Measurements from ENCODE around the gene DHRS7B. TPM values are rescaled to one million over a fixed set of nuclear protein-coding genes. Genes with fewer than 3 reads are reported as not detected.

DHRS7B gene
- total RNA-seq, 1 experiment from 2014 or later: 9.4 TPM

DNA sequence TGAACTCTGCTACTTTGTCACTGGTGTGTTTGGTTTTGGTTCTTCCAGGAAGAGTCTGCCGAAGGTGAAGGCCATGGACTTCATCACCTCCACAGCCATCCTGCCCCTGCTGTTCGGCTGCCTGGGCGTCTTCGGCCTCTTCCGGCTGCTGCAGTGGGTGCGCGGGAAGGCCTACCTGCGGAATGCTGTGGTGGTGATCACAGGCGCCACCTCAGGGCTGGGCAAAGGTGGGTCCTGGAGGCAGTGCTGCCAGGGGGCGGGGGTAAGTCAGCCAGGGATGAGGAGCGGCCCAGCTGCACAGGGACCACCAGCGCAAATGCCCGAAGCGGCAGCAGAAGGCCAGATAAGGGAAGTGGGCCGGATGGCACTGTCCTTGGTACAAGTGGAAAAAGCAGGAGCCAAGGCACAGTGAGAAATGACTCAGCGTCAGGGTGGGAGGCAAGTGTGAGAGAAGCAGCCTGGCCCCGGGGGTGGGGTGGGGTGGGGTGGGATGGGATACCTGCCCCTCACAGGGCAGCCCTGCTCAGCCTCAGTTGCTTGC lies 45.3 kb downstream of the DHRS7B start:
- intact Hi-C loops (cut with micrococcal nuclease; ENCODE audit: unreplicated experiment) (no loop called here), in situ Hi-C loops (cut with HindIII; ENCODE audit: low pct_unique_long_range_greater_than_20kb, low sequenced_read_pairs) (no loop called here)
- no peaks in the 10 kb centered on the region for H3K27me3 ChIP-seq (ENCODE audit: control insufficient read depth, insufficient read depth, low read length)
- CTCF ChIA-PET: no interaction called here
- no TSS peak for BruUV-seq (replicated peaks)
- TF ChIP-seq, protein P1, sequence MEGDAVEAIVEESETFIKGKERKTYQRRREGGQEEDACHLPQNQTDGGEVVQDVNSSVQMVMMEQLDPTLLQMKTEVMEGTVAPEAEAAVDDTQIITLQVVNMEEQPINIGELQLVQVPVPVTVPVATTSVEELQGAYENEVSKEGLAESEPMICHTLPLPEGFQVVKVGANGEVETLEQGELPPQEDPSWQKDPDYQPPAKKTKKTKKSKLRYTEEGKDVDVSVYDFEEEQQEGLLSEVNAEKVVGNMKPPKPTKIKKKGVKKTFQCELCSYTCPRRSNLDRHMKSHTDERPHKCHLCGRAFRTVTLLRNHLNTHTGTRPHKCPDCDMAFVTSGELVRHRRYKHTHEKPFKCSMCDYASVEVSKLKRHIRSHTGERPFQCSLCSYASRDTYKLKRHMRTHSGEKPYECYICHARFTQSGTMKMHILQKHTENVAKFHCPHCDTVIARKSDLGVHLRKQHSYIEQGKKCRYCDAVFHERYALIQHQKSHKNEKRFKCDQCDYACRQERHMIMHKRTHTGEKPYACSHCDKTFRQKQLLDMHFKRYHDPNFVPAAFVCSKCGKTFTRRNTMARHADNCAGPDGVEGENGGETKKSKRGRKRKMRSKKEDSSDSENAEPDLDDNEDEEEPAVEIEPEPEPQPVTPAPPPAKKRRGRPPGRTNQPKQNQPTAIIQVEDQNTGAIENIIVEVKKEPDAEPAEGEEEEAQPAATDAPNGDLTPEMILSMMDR (IDR thresholded peaks at IDR 0.05): no peak
- TF ChIP-seq, protein P2, sequence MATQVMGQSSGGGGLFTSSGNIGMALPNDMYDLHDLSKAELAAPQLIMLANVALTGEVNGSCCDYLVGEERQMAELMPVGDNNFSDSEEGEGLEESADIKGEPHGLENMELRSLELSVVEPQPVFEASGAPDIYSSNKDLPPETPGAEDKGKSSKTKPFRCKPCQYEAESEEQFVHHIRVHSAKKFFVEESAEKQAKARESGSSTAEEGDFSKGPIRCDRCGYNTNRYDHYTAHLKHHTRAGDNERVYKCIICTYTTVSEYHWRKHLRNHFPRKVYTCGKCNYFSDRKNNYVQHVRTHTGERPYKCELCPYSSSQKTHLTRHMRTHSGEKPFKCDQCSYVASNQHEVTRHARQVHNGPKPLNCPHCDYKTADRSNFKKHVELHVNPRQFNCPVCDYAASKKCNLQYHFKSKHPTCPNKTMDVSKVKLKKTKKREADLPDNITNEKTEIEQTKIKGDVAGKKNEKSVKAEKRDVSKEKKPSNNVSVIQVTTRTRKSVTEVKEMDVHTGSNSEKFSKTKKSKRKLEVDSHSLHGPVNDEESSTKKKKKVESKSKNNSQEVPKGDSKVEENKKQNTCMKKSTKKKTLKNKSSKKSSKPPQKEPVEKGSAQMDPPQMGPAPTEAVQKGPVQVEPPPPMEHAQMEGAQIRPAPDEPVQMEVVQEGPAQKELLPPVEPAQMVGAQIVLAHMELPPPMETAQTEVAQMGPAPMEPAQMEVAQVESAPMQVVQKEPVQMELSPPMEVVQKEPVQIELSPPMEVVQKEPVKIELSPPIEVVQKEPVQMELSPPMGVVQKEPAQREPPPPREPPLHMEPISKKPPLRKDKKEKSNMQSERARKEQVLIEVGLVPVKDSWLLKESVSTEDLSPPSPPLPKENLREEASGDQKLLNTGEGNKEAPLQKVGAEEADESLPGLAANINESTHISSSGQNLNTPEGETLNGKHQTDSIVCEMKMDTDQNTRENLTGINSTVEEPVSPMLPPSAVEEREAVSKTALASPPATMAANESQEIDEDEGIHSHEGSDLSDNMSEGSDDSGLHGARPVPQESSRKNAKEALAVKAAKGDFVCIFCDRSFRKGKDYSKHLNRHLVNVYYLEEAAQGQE (IDR thresholded peaks at IDR 0.05; ENCODE audit: insufficient read depth in 1 of 2, low read depth in 2 of 2, low read length in 1 of 2): no peak
- TF ChIP-seq SIN3A (IDR thresholded peaks at IDR 0.05; ENCODE audit: borderline replicate concordance, insufficient read depth, low read depth, low read length) (no peak), TCF7L2 (IDR thresholded peaks at IDR 0.05; ENCODE audit: low read depth, low read length) (no peak), POLR2AphosphoS5 (IDR thresholded peaks at IDR 0.05; ENCODE audit: low read depth, low read length) (no peak)
- H3K4me1 ChIP-seq (ENCODE audit: control insufficient read depth, insufficient read depth, low read length): no peaks in the 10 kb centered on the region; the same call in 1 of the 2 replicates
- no peak overlapping the region for H3K4me3 ChIP-seq (ENCODE audit: low read depth in 2 of 2, low read length in 2 of 2)
- H3K36me3 ChIP-seq (ENCODE audit: control insufficient read depth, insufficient read depth, low read length): no peaks in the 10 kb centered on the region
- DNase-seq (ENCODE audit: low read depth, low spot score) (no peak), ATAC-seq (no peak)
- H3K9me3 ChIP-seq (ENCODE audit: control insufficient read depth, insufficient read depth, low read depth, low read length): no peaks in the 10 kb centered on the region
- POLR2A ChIA-PET: no interaction called here
- no peak overlapping the region for H3K27ac ChIP-seq (ENCODE audit: low read length)

DNA sequence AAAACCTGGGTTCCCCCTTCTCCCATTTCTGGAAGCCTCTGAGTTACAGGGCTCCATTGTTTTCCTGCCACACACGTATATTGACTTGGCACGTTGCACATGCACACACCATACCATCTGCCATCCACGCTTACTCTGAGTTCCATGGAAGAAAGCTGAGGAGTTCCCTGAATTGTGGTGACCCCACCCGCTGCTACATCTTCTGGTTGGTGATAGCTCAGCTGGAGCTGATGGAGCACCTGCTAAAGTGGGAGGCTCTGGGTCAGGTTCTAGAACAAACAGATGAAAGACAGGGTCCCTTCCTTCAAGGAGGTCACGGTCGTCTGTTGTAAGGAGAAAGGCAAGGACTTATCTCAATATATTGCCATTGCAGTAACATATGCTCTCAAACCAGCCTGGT lies 46.1 kb downstream of the DHRS7B start:
- TF ChIP-seq POLR2AphosphoS5 (IDR thresholded peaks at IDR 0.05; ENCODE audit: low read depth, low read length) (no peak), SIN3A (IDR thresholded peaks at IDR 0.05; ENCODE audit: borderline replicate concordance, insufficient read depth, low read depth, low read length) (no peak), TCF7L2 (IDR thresholded peaks at IDR 0.05; ENCODE audit: low read depth, low read length) (no peak)
- TF ChIP-seq, protein P1 (IDR thresholded peaks at IDR 0.05): no peak
- TF ChIP-seq, protein P2 (IDR thresholded peaks at IDR 0.05; ENCODE audit: insufficient read depth in 1 of 2, low read depth in 2 of 2, low read length in 1 of 2): no peak
- BruUV-seq (replicated peaks): no TSS peak
- DNase-seq (ENCODE audit: low read depth, low spot score) (no peak), ATAC-seq (no peak)
- no peak overlapping the region for H3K4me3 ChIP-seq (ENCODE audit: low read depth in 2 of 2, low read length in 2 of 2)
- intact Hi-C loops (cut with micrococcal nuclease; ENCODE audit: unreplicated experiment) (no loop called here), in situ Hi-C loops (cut with HindIII; ENCODE audit: low pct_unique_long_range_greater_than_20kb, low sequenced_read_pairs) (no loop called here)
- ChIA-PET POLR2A (no interaction called here), CTCF (no interaction called here)
- no peaks in the 10 kb centered on the region for H3K27me3 ChIP-seq (ENCODE audit: control insufficient read depth, insufficient read depth, low read length)
- H3K36me3 ChIP-seq (ENCODE audit: control insufficient read depth, insufficient read depth, low read length): no peaks in the 10 kb centered on the region
- H3K4me1 ChIP-seq (ENCODE audit: control insufficient read depth, insufficient read depth, low read length): no peaks in the 10 kb centered on the region; the same call in 1 of the 2 replicates
- no peak overlapping the region for H3K27ac ChIP-seq (ENCODE audit: low read length)
- no peaks in the 10 kb centered on the region for H3K9me3 ChIP-seq (ENCODE audit: control insufficient read depth, insufficient read depth, low read depth, low read length)

Data from Panc1 (cell line).